B cell (primary cell): ENCODE measurements around the gene CARD8.

Source experiments
- CTCF ChIP-seq: fragments of 200-600 bp; IDR thresholded peaks from one replicate; pipeline ENCODE4 v1.8.0; 2022; ENCODE audit warnings: antibody characterized with exemption, mild to moderate bottlenecking
- EZH2 ChIP-seq: IDR thresholded peaks from 2 replicates; pipeline ENCODE4 v1.6.1; 2012; ENCODE audit warnings: borderline replicate concordance, low read depth, mild to moderate bottlenecking, moderate library complexity, low read length; ENCODE audit not compliant: insufficient read depth, poor library complexity, severe bottlenecking

GRCh38 chr19:48249502-48250014 lies 6.2 kb downstream of the CARD8 start:
- TF ChIP-seq CTCF (no peak), EZH2 (no peak)
